ENCODE results near the gene SPATA16.
"Not testable (repeated sequence)": the region's sequence is repeated elsewhere in the genome, so short reads cannot be mapped to it uniquely, and the experiment has no call there.

Gene SPATA16

DNA sequence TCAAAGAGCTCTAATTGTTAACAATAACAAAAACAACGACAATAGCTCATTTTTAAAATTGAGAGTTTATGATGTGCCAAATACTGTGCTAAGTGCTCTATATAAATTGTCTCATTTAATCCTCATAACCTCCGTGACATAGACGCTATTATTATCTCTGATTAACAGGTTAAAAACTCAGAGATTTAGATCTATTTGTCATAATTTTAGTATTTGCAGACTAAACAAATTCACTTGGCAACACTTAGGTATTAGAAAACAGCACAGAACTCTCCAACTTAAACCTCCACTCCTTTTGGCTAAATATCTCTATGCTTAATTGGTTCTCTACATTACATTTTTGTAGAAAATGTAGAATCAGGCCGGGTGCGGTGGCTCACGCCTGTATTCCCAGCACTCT is 136.4 kb downstream of the SPATA16 start:
- no peak for DNase-seq (ENCODE audit: low spot score)

- DNase-seq (ENCODE audit: low spot score): no peak
Observed at GRCh38 chr3:173003956-173004355, 137.1 kb downstream of the SPATA16 start.

- no peak for DNase-seq (ENCODE audit: low spot score)
Observed at GRCh38 chr3:173003471-173003870, 137.6 kb downstream of the SPATA16 start.

- no peak for DNase-seq (ENCODE audit: low spot score)
Observed at GRCh38 chr3:173001622-173002021, 139.4 kb downstream of the SPATA16 start.

DNA sequence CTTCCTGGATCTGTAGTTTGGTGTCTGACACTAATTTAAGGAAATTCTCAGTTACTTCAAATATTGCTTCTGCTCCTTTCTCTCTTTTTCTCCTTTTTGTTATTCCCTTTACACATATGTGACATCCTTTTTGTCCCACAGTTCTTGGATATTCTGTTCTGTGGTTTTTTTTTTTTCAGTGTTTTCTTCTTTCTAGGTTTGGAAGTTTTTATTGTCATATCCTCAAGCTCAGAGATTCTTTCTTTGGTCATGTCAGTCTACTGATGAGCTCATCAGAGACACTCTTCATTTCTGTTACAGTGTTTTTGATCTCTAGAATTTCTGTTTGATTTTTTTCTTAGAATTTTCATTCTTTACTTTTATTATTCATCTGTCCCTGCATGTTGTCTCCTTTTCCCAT is 140.5 kb downstream of the SPATA16 start:
- no peak for DNase-seq (ENCODE audit: low spot score)

- no peak for DNase-seq (ENCODE audit: low spot score)
Observed at GRCh38 chr3:172993412-172993811, 147.6 kb downstream of the SPATA16 start.

DNA sequence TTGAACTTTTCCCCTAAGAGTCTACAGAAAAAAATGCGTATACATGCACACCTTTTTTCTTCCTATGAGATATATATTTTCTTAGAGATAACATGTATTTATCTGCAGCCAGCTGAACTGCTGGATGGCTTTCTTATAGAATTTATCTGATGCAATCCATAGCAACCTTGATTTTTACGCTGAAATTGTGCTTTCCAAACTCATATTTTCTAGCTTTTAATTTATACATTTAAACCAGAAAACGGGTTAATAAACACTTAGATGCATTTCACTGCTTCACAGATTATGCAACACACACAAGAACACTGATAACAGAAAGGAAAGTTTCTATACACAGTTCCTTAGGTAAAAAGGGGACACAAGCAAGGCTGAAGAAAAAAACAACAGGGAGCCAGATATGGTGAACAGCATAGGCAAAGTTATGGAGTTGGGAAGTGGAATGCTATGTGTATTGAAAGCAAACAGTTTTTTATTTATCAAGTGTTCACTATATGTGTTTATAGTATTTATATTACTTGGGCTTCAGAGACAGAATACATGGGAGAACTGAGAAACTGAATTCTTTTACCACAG is 149.5 kb downstream of the SPATA16 start:
- DNase-seq (ENCODE audit: low spot score): no peak

GRCh38 chr3:172989373-172989772 is 151.7 kb downstream of the SPATA16 start:
- DNase-seq (ENCODE audit: low spot score): no peak

- peak; percentile 39 for DNase-seq (ENCODE audit: low spot score)
Observed at GRCh38 chr3:172987273-172987672, 153.8 kb downstream of the SPATA16 start.

- DNase-seq (ENCODE audit: low spot score): no peak
Observed at GRCh38 chr3:172984914-172985313, 156.1 kb downstream of the SPATA16 start.

- DNase-seq (ENCODE audit: low spot score): peak; percentile 17
Observed at GRCh38 chr3:172982736-172983364, 158.2 kb downstream of the SPATA16 start.

DNA sequence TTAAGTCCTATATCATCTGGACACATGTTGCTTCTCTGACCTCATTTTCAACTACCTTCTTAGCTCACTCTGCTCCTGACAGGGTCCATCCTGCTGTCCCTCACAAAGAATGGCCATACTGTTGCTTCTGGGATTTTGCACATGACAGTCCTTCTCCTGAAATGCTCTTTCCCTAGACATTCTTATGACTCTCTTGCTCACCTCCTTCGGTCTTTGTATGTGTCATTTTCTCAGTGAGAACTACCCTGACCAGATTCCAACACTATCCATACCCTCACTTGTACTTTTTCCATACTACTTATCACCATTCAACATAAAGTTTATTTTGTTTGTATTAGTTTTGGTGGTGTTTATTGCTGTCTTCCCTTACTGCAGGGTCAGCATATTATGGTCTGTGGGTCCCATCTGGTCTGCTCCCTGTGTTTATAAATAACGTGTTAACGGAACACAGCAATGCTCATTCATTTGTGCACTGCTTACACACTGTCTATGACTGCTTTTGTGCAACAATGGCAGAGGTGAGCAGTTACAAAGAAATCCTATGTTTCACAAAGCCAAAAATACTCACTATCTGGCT is 159.5 kb downstream of the SPATA16 start:
- no peak for DNase-seq (ENCODE audit: low spot score)

- no peak for DNase-seq (ENCODE audit: low spot score)
Observed at GRCh38 chr3:172980849-172981248, 160.2 kb downstream of the SPATA16 start.

- no peak for DNase-seq (ENCODE audit: low spot score)
Observed at GRCh38 chr3:172977696-172978095, 163.3 kb downstream of the SPATA16 start.

DNA sequence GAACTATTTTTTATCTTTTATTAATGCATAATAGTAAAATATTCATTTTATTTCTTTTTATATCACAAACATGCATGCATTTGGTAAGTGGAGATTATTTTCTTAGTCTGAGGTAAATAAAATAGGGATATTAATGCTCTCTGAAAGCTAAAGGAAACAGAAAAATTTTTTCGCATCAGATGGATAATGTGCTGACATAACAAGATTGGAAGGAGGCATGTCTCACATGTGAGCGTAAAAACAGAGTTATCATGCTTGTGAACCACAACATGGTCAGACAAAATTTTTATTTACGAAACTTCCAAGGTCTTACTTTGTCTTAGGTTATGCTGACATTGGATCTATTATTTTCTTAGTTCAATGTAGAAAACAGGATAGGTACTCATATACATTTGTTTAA is 166.1 kb downstream of the SPATA16 start:
- DNase-seq (ENCODE audit: low spot score): no peak

GRCh38 chr3:172973799-172974198 is 167.2 kb downstream of the SPATA16 start:
- DNase-seq (ENCODE audit: low spot score): no peak

GRCh38 chr3:172972717-172973116 is 168.3 kb downstream of the SPATA16 start:
- DNase-seq (ENCODE audit: low spot score): no peak

DNA sequence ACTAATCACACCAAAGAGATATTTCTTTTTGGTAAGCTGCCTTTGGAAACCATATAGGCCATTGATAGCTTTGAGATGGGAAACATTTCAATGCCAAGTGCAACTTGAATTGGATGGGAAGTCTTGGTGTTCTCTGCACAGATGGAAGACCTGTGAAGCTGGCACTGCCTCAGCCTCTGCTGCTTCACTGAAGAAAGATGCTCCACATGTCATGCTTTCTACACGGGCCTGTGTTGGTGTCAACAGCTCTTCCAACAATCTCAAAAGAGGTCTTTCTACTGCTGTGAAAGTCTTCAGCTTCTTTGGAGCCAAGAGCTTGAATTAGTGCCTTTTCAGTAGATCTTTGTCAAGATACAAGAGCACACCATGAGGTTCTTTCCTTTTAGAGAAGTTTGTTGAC is 169.0 kb downstream of the SPATA16 start:
- no peak for DNase-seq (ENCODE audit: low spot score)

- no peak for DNase-seq (ENCODE audit: low spot score)
Observed at GRCh38 chr3:172968646-172969045, 172.4 kb downstream of the SPATA16 start.

GRCh38 chr3:172965256-172965655 is 175.8 kb downstream of the SPATA16 start:
- no peak for DNase-seq (ENCODE audit: low spot score)

DNA sequence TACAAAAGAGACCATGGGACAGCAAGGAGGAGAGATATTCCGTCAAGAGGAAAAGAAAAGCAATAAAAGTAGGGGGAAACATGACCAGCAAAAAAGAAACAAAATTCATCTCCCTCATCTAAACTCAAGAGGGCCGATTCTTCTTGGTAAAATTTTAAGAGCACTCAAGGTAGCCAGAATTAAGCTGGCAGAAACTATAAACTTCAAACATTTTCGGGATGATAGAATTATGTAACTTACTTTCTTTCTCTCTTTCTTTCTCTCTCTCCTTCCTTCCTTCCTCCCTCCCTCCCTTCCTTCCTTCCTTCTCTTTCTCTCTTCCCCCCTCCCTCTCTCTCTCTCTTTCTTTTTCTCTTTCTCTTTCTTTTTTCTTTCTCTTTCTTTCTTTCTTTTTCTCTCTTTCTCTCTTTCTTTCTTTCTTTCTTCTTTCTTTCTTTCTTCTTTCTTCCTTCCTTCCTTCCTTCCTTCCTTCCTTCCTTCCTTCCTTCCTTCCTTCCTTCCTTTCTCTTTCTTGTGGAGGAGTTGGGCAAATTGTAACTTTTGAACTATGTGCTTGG is 180.3 kb downstream of the SPATA16 start:
- not testable (repeated sequence) for DNase-seq (ENCODE audit: low spot score)

- DNase-seq (ENCODE audit: low spot score): no peak
Observed at GRCh38 chr3:172958565-172958964, 182.5 kb downstream of the SPATA16 start.

GRCh38 chr3:172953571-172953970 is 187.5 kb downstream of the SPATA16 start:
- DNase-seq (ENCODE audit: low spot score): no peak

DNA sequence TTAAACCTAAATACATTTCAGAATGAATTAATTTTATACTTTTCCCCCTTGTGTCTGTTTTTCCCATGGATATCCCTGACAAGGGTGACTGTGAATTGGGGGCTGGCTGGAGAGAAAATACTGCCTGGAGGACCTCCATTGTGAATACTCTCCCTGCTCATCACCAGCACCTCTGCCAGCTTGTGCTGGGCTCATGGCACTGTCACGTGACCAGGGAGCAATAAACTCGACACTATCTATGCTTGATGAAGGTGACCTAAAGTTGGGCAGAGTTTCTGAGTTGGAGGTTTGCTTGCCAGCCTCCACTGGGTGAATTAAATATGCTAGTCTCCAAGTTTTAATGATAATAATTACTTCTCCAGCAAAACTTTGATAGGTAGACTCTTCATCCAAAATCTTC is 189.5 kb downstream of the SPATA16 start:
- DNase-seq (ENCODE audit: low spot score): no peak
